Activated naive CD8-positive, alpha-beta T cell treated with anti-CD3 and anti-CD28 coated beads, Interleukin-2, amount 50 U/mL, for 24 hours (primary cell): ENCODE measurements around the gene PLA1A.

Source experiments
- ATAC-seq: fragments of 150-1000 bp; cut with Tn5 transposase; one replicate; pipeline ENCODE4 v1.10.0; 2021
- DNase-seq: peaks from one replicate; pipeline ENCODE4 v3.0.0; 2021
- H3K27ac Mint-ChIP-seq: one replicate; pipeline ENCODE4 v1.8.0; 2021; ENCODE audit warnings: mild to moderate bottlenecking, mixed read lengths
- H3K27me3 Mint-ChIP-seq: one replicate; pipeline ENCODE4 v1.8.0; 2021; ENCODE audit warnings: mixed read lengths
- H3K36me3 Mint-ChIP-seq: one replicate; pipeline ENCODE4 v1.8.0; 2021; ENCODE audit warnings: low read depth, mixed read lengths
- H3K4me1 Mint-ChIP-seq: one replicate; pipeline ENCODE4 v1.8.0; 2021; ENCODE audit warnings: mixed read lengths
- H3K4me3 Mint-ChIP-seq: one replicate; pipeline ENCODE4 v1.8.0; 2021; ENCODE audit warnings: mild to moderate bottlenecking, moderate library complexity, mixed read lengths
- H3K9me3 Mint-ChIP-seq: one replicate; pipeline ENCODE4 v1.8.0; 2021; ENCODE audit warnings: mixed read lengths

PLA1A gene

GRCh38 chr3:119630880-119631329 is 33.2 kb downstream of the PLA1A start:
- Mint-ChIP-seq H3K9me3 (no peaks in the 10 kb centered on the region), H3K4me3 (no peak overlapping the region), H3K4me1 (peaks cover 34% of the 10 kb centered on the region), H3K27me3 (peaks cover 7% of the 10 kb centered on the region), H3K27ac (no peak overlapping the region), H3K36me3 (no peaks in the 10 kb centered on the region)
- DNase-seq (no peak), ATAC-seq (no peak)

GRCh38 chr3:119631516-119631915 is 33.8 kb downstream of the PLA1A start:
- Mint-ChIP-seq H3K27ac (no peak overlapping the region), H3K4me3 (no peak overlapping the region), H3K27me3 (peaks cover 7% of the 10 kb centered on the region), H3K9me3 (no peaks in the 10 kb centered on the region), H3K4me1 (peaks cover 31% of the 10 kb centered on the region), H3K36me3 (no peaks in the 10 kb centered on the region)
- DNase-seq: no peak
- ATAC-seq: no peak

DNA sequence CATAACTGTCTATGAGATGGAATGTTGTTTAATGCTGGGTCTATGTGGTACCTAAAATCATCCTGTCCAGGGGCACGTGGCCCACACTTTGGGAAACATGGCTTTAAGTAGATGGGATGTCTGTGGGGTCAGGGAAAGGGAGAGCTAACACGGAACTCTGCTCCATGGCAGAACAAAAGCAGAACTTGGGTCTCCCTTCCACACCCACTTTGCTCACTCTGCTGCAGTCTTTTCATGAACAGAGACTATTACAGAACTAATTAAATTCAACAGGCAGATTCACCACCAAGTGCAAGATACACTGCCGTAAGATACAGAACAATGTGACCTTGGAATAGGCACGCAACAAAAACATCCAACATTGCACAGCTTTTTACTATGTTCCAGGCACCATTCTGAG is 34.5 kb downstream of the PLA1A start:
- H3K27me3 Mint-ChIP-seq: peaks cover 7% of the 10 kb centered on the region
- no peak overlapping the region for H3K4me3 Mint-ChIP-seq
- peaks cover 28% of the 10 kb centered on the region for H3K4me1 Mint-ChIP-seq
- ATAC-seq (no peak), DNase-seq (no peak)
- no peaks in the 10 kb centered on the region for H3K9me3 Mint-ChIP-seq
- no peaks in the 10 kb centered on the region for H3K36me3 Mint-ChIP-seq
- no peak overlapping the region for H3K27ac Mint-ChIP-seq

- DNase-seq: no peak
- H3K27ac Mint-ChIP-seq: no peak overlapping the region
- ATAC-seq: no peak
- peaks cover 7% of the 10 kb centered on the region for H3K27me3 Mint-ChIP-seq
- H3K4me1 Mint-ChIP-seq: peaks cover 27% of the 10 kb centered on the region
- H3K9me3 Mint-ChIP-seq: peaks cover 2% of the 10 kb centered on the region
- H3K36me3 Mint-ChIP-seq: peaks cover 1% of the 10 kb centered on the region
- H3K4me3 Mint-ChIP-seq: no peak overlapping the region
Measured at GRCh38 chr3:119632829-119633228, 35.1 kb downstream of the PLA1A start.

- Mint-ChIP-seq H3K36me3 (peaks cover 9% of the 10 kb centered on the region), H3K9me3 (peaks cover 9% of the 10 kb centered on the region), H3K27me3 (no peaks in the 10 kb centered on the region), H3K27ac (no peak overlapping the region), H3K4me1 (peaks cover 34% of the 10 kb centered on the region), H3K4me3 (no peak overlapping the region)
- ATAC-seq (no peak), DNase-seq (no peak)
Measured at GRCh38 chr3:119635719-119636118, 38.0 kb downstream of the PLA1A start.

GRCh38 chr3:119636249-119636648 is 38.6 kb downstream of the PLA1A start:
- H3K4me3 Mint-ChIP-seq: no peak overlapping the region
- no peak for ATAC-seq

DNA sequence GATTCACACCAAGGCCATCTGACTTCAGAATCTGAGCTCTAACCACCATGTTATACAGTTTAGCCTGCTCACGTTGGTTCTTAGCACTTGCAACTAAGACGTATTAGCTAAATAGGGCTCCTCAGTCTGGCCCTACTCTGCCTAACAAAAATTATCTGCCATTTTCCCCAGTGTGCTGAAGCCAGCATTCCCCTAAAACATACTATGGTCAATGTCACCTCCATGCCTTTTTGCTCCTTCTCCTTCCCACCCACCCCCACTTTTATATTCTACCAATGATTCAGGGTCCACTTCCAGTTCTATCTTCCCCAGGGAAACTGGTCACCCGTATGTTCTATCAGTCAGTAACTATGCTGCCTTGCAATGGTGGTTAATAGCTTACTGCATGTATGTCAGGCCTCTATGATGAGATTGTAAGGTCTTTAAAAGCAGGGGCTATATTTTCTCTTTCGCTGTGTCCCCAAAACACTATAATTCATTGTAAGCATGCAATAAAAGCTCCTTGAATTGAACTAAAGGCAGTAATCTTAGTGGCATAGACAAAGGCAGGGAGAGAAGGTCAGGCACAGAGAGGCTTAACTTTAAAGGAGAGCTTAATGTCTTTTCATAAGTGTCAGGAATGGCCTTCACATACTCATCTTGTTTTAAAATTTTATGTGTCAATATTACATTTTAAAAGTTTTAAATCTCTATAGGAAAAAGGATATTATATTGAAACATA is 39.4 kb downstream of the PLA1A start:
- Mint-ChIP-seq H3K27ac (peak overlapping the region; percentile 89), H3K27me3 (no peaks in the 10 kb centered on the region), H3K36me3 (peaks cover 14% of the 10 kb centered on the region), H3K9me3 (peaks cover 9% of the 10 kb centered on the region), H3K4me3 (no peak overlapping the region), H3K4me1 (peaks cover 32% of the 10 kb centered on the region)
- no peak for ATAC-seq
- no peak for DNase-seq

More at GRCh38 chr3:119636249-119636648, 38.6 kb downstream of the PLA1A start:
- H3K36me3 Mint-ChIP-seq: peaks cover 11% of the 10 kb centered on the region
- no peaks in the 10 kb centered on the region for H3K27me3 Mint-ChIP-seq
- DNase-seq: no peak
- no peak overlapping the region for H3K27ac Mint-ChIP-seq
- H3K4me1 Mint-ChIP-seq: peaks cover 32% of the 10 kb centered on the region
- peaks cover 9% of the 10 kb centered on the region for H3K9me3 Mint-ChIP-seq

- H3K36me3 Mint-ChIP-seq: peaks cover 14% of the 10 kb centered on the region
- ATAC-seq (peak; percentile 53), DNase-seq (no peak)
- H3K27me3 Mint-ChIP-seq: no peaks in the 10 kb centered on the region
- H3K4me3 Mint-ChIP-seq: peak overlapping the region; percentile 8
- peak overlapping the region; percentile 89 for H3K27ac Mint-ChIP-seq
- peaks cover 9% of the 10 kb centered on the region for H3K9me3 Mint-ChIP-seq
- peaks cover 39% of the 10 kb centered on the region for H3K4me1 Mint-ChIP-seq
Measured at GRCh38 chr3:119637679-119638477, 40.2 kb downstream of the PLA1A start.

- Mint-ChIP-seq H3K36me3 (peaks cover 14% of the 10 kb centered on the region), H3K27me3 (no peaks in the 10 kb centered on the region), H3K4me3 (no peak overlapping the region), H3K4me1 (peaks cover 52% of the 10 kb centered on the region), H3K27ac (peak overlapping the region; percentile 89), H3K9me3 (peaks cover 9% of the 10 kb centered on the region)
- ATAC-seq: peak; percentile 1
- DNase-seq: no peak
Measured at GRCh38 chr3:119639494-119640350, 42.0 kb downstream of the PLA1A start.

DNA sequence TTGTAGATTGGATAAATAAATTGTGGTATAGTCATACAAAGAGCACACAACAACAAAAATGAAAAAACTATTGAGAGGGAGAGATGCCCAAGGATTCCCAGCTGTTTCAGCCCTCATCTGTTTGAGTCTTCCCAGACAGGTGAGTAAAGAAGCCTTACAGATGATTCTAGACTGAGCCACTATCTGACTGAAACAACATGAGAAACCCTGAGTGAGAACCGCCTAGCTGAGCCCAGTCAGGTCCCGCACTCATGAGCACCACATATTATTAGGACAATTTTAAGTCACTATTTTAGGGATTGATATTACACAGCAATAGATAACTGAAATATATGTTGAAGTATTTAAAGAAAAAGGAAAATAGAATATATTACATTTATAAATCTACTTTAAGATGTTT is 43.7 kb downstream of the PLA1A start:
- no peak for DNase-seq
- H3K27me3 Mint-ChIP-seq: no peaks in the 10 kb centered on the region
- peaks cover 15% of the 10 kb centered on the region for H3K36me3 Mint-ChIP-seq
- peaks cover 52% of the 10 kb centered on the region for H3K4me1 Mint-ChIP-seq
- peaks cover 9% of the 10 kb centered on the region for H3K9me3 Mint-ChIP-seq
- H3K4me3 Mint-ChIP-seq: no peak overlapping the region
- ATAC-seq: no peak
- no peak overlapping the region for H3K27ac Mint-ChIP-seq

DNA sequence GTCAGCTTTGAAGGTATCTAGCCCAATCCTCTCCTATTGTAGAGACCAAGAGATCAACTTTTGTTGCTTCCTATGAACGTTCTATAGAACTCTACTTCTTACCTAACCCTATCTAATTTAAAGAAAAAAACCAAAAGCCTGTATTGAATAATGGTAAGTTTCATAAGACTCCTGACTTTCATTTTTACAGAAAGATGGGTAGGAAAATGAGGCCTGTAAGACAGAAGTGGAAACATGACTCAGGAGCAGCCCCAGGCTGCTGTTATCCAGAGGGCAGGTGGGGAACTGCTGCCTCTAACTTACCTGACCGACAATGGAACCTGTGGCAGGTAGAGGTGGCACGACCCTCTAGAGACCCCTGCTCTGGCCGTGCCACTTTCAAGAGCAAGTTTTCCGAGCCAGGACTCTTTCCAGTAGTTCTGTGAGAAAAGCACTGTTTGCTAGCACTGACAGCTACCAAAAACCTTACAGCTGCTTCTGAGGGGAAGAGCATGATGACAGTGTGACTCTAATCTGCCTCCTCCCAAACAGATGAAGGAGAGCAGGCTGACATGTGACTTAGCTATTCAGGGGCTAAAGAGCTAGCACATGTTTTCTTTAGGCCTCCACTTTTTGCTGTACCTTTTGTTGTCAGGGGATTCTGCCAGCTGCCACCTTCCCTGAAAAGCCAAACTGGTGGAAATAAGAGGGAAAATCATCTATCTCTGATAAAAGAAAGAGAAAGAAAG is 45.2 kb downstream of the PLA1A start:
- H3K36me3 Mint-ChIP-seq: peaks cover 22% of the 10 kb centered on the region
- H3K27me3 Mint-ChIP-seq: no peaks in the 10 kb centered on the region
- peaks cover 6% of the 10 kb centered on the region for H3K9me3 Mint-ChIP-seq
- ATAC-seq (no peak), DNase-seq (no peak)
- no peak overlapping the region for H3K4me3 Mint-ChIP-seq
- H3K4me1 Mint-ChIP-seq: peaks cover 44% of the 10 kb centered on the region
- H3K27ac Mint-ChIP-seq: no peak overlapping the region

- no peak overlapping the region for H3K27ac Mint-ChIP-seq
- ATAC-seq (no peak), DNase-seq (no peak)
- H3K36me3 Mint-ChIP-seq: peaks cover 24% of the 10 kb centered on the region
- peaks cover 5% of the 10 kb centered on the region for H3K9me3 Mint-ChIP-seq
- no peaks in the 10 kb centered on the region for H3K27me3 Mint-ChIP-seq
- no peak overlapping the region for H3K4me3 Mint-ChIP-seq
- peaks cover 38% of the 10 kb centered on the region for H3K4me1 Mint-ChIP-seq
Measured at GRCh38 chr3:119643528-119643927, 45.8 kb downstream of the PLA1A start.

DNA sequence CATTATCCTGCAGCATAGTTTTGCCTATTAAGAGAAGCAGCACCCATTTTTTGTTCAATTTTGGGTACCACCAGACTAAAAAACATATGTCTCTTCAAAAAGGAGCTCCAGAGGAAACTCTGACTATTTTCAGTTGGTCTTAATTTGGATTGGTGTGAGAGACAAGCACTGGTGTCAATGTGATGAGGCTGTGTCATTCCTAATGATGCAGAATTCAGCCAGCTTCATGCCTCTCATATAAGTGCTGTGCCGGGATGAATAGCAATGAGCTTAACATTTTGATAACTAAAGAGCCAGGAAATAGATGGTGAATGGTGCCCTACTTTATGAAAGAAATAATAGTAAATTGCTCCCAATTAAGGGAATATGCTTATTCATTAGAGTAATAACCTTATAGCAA is 46.8 kb downstream of the PLA1A start:
- peaks cover 29% of the 10 kb centered on the region for H3K4me1 Mint-ChIP-seq
- peaks cover 21% of the 10 kb centered on the region for H3K36me3 Mint-ChIP-seq
- H3K9me3 Mint-ChIP-seq: peaks cover 5% of the 10 kb centered on the region
- H3K27ac Mint-ChIP-seq: no peak overlapping the region
- H3K27me3 Mint-ChIP-seq: no peaks in the 10 kb centered on the region
- ATAC-seq (no peak), DNase-seq (no peak)
- no peak overlapping the region for H3K4me3 Mint-ChIP-seq

- no peaks in the 10 kb centered on the region for H3K9me3 Mint-ChIP-seq
- H3K27ac Mint-ChIP-seq: no peak overlapping the region
- ATAC-seq: no peak
- no peak for DNase-seq
- H3K4me3 Mint-ChIP-seq: no peak overlapping the region
- peaks cover 16% of the 10 kb centered on the region for H3K36me3 Mint-ChIP-seq
- no peaks in the 10 kb centered on the region for H3K27me3 Mint-ChIP-seq
- H3K4me1 Mint-ChIP-seq: peaks cover 20% of the 10 kb centered on the region
Measured at GRCh38 chr3:119645813-119646212, 48.1 kb downstream of the PLA1A start.
